K562 (cell line): ENCODE measurements around the gene SLC38A2.

Experiments used
- ARHGAP35 ChIP-seq: fragments of 450-650 bp; IDR thresholded peaks from 2 replicates; pipeline ENCODE4 v1.6.1; 2018; ENCODE audit not compliant: partially characterized antibody
- ATF3 ChIP-seq, 2 experiments: fragments of 450-650 bp in 1 of 2; sonication (generic) in 1 of 2; formaldehyde crosslinking in 1 of 2; IDR thresholded peaks in 1 of 2; conservative IDR thresholded peaks in 1 of 2; 2 replicates each; pipeline versions ENCODE4 v1.6.1 to v1.8.1; 2016 to 2023; ENCODE audit warnings: mild to moderate bottlenecking in 2 of 2, moderate library complexity in 2 of 2, inconsistent platforms in 1 of 2, missing genetic modification reagents in 1 of 2
- CHD2 ChIP-seq: IDR thresholded peaks from 2 replicates; pipeline ENCODE4 v1.6.1; 2011; ENCODE audit warnings: low read depth, low read length
- CSDE1 ChIP-seq, 2 experiments: fragments of 450-650 bp; IDR thresholded peaks; 2 replicates each; pipeline ENCODE4 v1.6.1; 2016; ENCODE audit warnings: mild to moderate bottlenecking in 1 of 2
- CTCF ChIP-seq, 3 experiments: IDR thresholded peaks in 2 of 3; conservative IDR thresholded peaks in 1 of 3; 2 replicates each; pipeline ENCODE4 v1.5.1; 2011 to 2012; ENCODE audit warnings: low read length in 3 of 3, mild to moderate bottlenecking in 3 of 3, control low read depth in 2 of 3, improper control_type of control experiment in 1 of 3, inconsistent platforms in 1 of 3, low read depth in 1 of 3, mixed read lengths in 1 of 3, moderate library complexity in 1 of 3; ENCODE audit not compliant: insufficient read depth in 2 of 3
- ELK1 ChIP-seq: sonication (generic); formaldehyde crosslinking; IDR thresholded peaks from 2 replicates; pipeline ENCODE4 v1.8.1; 2022; ENCODE audit warnings: missing genetic modification reagents
- MTA2 ChIP-seq: fragments of 450-650 bp; IDR thresholded peaks from 2 replicates; pipeline ENCODE4 v1.6.1; 2016; ENCODE audit warnings: low read depth
- PHF21A ChIP-seq: fragments of 450-650 bp; IDR thresholded peaks from 2 replicates; pipeline ENCODE4 v1.6.1; 2017; ENCODE audit warnings: low read depth, borderline replicate concordance
- POLR2A ChIP-seq: fragments of 450-650 bp; conservative IDR thresholded peaks from 2 replicates; pipeline ENCODE4 v1.6.1; 2016
- SMARCC2 ChIP-seq: fragments of 450-650 bp; IDR thresholded peaks from 2 replicates; pipeline ENCODE4 v1.6.1; 2017; ENCODE audit warnings: antibody characterized with exemption, moderate library complexity, mild to moderate bottlenecking, low read depth

GRCh38 chr12:46409342-46409741 is 36.8 kb upstream of the SLC38A2 start:
- TF ChIP-seq POLR2A (no peak), ARHGAP35 (no peak), CTCF (IDR thresholded peaks at IDR 0.05 in 2 of 3, conservative IDR thresholded peaks at IDR 0.05 in 1 of 3; ENCODE audit: insufficient read depth in 2 of 3, low read depth in 1 of 3, low read length in 3 of 3) (no peak), SMARCC2 (no peak), CSDE1 (IDR thresholded peaks at IDR 0.05) (no peak), ATF3 (IDR thresholded peaks at IDR 0.05) (no peak), ATF3 (CRISPR knock-in tag; conservative IDR thresholded peaks at IDR 0.05) (no peak), CHD2 (no peak), MTA2 (no peak), PHF21A (no peak), ELK1 (CRISPR knock-in tag) (no peak)
